ENCODE data around the gene GTF2I.

DNA sequence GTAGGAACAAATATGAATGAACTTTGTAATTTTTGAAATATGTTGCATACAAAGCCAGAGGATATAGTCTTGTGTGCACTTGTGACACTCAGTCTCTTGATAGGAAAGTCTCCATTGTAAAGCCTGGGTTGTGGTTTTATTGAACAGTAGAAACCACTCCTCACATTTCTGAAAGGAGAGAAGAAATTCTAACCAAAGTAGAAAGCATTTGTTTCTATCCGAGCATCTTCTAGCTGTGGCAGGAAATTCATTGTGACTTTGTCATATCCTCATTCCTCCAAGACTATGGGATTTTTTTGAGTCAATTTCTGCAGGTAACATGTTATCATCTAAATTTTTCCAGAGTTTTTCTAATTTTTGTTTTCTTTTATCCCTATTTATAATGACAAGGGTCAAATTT lies 60.8 kb downstream of the GTF2I start:
- TF ChIP-seq, protein P1, sequence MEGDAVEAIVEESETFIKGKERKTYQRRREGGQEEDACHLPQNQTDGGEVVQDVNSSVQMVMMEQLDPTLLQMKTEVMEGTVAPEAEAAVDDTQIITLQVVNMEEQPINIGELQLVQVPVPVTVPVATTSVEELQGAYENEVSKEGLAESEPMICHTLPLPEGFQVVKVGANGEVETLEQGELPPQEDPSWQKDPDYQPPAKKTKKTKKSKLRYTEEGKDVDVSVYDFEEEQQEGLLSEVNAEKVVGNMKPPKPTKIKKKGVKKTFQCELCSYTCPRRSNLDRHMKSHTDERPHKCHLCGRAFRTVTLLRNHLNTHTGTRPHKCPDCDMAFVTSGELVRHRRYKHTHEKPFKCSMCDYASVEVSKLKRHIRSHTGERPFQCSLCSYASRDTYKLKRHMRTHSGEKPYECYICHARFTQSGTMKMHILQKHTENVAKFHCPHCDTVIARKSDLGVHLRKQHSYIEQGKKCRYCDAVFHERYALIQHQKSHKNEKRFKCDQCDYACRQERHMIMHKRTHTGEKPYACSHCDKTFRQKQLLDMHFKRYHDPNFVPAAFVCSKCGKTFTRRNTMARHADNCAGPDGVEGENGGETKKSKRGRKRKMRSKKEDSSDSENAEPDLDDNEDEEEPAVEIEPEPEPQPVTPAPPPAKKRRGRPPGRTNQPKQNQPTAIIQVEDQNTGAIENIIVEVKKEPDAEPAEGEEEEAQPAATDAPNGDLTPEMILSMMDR (conservative IDR thresholded peaks at IDR 0.05 in 1 of 2, IDR thresholded peaks at IDR 0.05 in 1 of 2; ENCODE audit: low read depth in 1 of 2, low read length in 2 of 2), result no peak
- no peak for TF ChIP-seq EZH2 (IDR thresholded peaks at IDR 0.05; ENCODE audit: low read length, missing control alignments)

Measured in fibroblast of lung (primary cell).